ENCODE data around the gene ACCS. TPM values are rescaled to one million over a fixed set of nuclear protein-coding genes. Genes with fewer than 3 reads are reported as not detected.

The ACCS gene
- total RNA-seq, 4 donors from 2014 or later: 0.58 to 4.0 (median 1.8) TPM

- ATAC-seq (no peak), DNase-seq (no peak)
- intact Hi-C loops (cut with DNase I; ENCODE audit: low total_unique reads): no loop called here
- Histone ChIP-seq H3K4me1 (no peaks in the 10 kb centered on the region), H3K27ac (no peak overlapping the region), H3K27me3 (no peaks in the 10 kb centered on the region), H3K4me3 (no peak overlapping the region), H3K36me3 (no peaks in the 10 kb centered on the region), H3K9me3 (no peaks in the 10 kb centered on the region)
- TF ChIP-seq CTCF (IDR thresholded peaks at IDR 0.05 in 4 of 5, conservative IDR thresholded peaks at IDR 0.05 in 1 of 5) (no peak), POLR2A (IDR thresholded peaks at IDR 0.05) (no peak)
- in situ Hi-C loops (cut with MboI; ENCODE audit: low sequenced_read_pairs in 4 of 4): loop anchor here in 1 of 4 donors (10.0 kb wide), 1 partner anchor 151 kb away; no protein-coding TSS in a partner anchor
These were observed 19.9 kb upstream of the ACCS start for GRCh38 chr11:44046182-44046581.

- no peaks in the 10 kb centered on the region for H3K36me3 ChIP-seq
- in situ Hi-C loops (cut with MboI; ENCODE audit: low sequenced_read_pairs in 4 of 4): loop anchor here in 1 of 4 donors (10.0 kb wide), 1 partner anchor 152 kb away; no protein-coding TSS in a partner anchor
- no peak overlapping the region for H3K4me3 ChIP-seq
- H3K27ac ChIP-seq: no peak overlapping the region
- H3K9me3 ChIP-seq: no peaks in the 10 kb centered on the region
- no peak for ATAC-seq
- H3K4me1 ChIP-seq: no peaks in the 10 kb centered on the region
- intact Hi-C loops (cut with DNase I; ENCODE audit: low total_unique reads): no loop called here
- TF ChIP-seq CTCF (IDR thresholded peaks at IDR 0.05 in 4 of 5, conservative IDR thresholded peaks at IDR 0.05 in 1 of 5) (no peak), POLR2A (IDR thresholded peaks at IDR 0.05) (no peak)
- no peak for DNase-seq
- H3K27me3 ChIP-seq: no peaks in the 10 kb centered on the region
These were observed 18.8 kb upstream of the ACCS start for GRCh38 chr11:44047298-44047697.

- intact Hi-C loops (cut with DNase I; ENCODE audit: low total_unique reads): no loop called here
- in situ Hi-C loops (cut with MboI; ENCODE audit: low sequenced_read_pairs in 4 of 4): loop anchor here in 1 of 4 donors (10.0 kb wide), 1 partner anchor 153 kb away; no protein-coding TSS in a partner anchor
- DNase-seq (no peak), ATAC-seq (no peak)
- H3K27me3 ChIP-seq: no peaks in the 10 kb centered on the region
- no peak within 1 kb of the TSS for H3K4me3 ChIP-seq
- H3K4me1 ChIP-seq: no peaks in the 10 kb centered on the region
- H3K36me3 ChIP-seq: no peaks in the 10 kb centered on the region
- TF ChIP-seq CTCF (IDR thresholded peaks at IDR 0.05 in 4 of 5, conservative IDR thresholded peaks at IDR 0.05 in 1 of 5): no peak
- TF ChIP-seq POLR2A (IDR thresholded peaks at IDR 0.05): no peak
- no peaks in the 10 kb centered on the region for H3K9me3 ChIP-seq
- H3K27ac ChIP-seq: no peak within 1 kb of the TSS
These were observed 18.1 kb upstream of the ACCS start, which contains the start of gene ACCSL for GRCh38 chr11:44047931-44048431. Gene ACCSL, plus strand, starts transcription at chr11:44047981. Its CDS starts 56 bp downstream, at chr11:44048037.

- H3K9me3 ChIP-seq: no peaks in the 10 kb centered on the region
- H3K27me3 ChIP-seq: no peaks in the 10 kb centered on the region
- H3K36me3 ChIP-seq: no peaks in the 10 kb centered on the region
- H3K4me3 ChIP-seq: no peak overlapping the region
- H3K27ac ChIP-seq: no peak overlapping the region
- intact Hi-C loops (cut with DNase I; ENCODE audit: low total_unique reads): no loop called here
- no peaks in the 10 kb centered on the region for H3K4me1 ChIP-seq
- TF ChIP-seq CTCF (IDR thresholded peaks at IDR 0.05 in 4 of 5, conservative IDR thresholded peaks at IDR 0.05 in 1 of 5) (no peak), POLR2A (IDR thresholded peaks at IDR 0.05) (no peak)
- no peak for DNase-seq
- no peak for ATAC-seq
- in situ Hi-C loops (cut with MboI; ENCODE audit: low sequenced_read_pairs in 4 of 4): loop anchor here in 1 of 4 donors (10.0 to 25.0 kb wide), 2 partner anchors 88 to 155 kb away; no protein-coding TSS in a partner anchor
These were observed 16.2 kb upstream of the ACCS start for GRCh38 chr11:44049832-44050231.
